ENCODE results near the gene PICK1. TPM values are rescaled to one million over a fixed set of nuclear protein-coding genes. Genes with fewer than 3 reads are reported as not detected.
"Not testable (repeated sequence)": the region's sequence is repeated elsewhere in the genome, so short reads cannot be mapped to it uniquely, and the experiment has no call there.

The PICK1 gene
- total and polyA plus RNA-seq, 2 experiments from 2014 or later, result 8.4 to 14.4 TPM

DNA sequence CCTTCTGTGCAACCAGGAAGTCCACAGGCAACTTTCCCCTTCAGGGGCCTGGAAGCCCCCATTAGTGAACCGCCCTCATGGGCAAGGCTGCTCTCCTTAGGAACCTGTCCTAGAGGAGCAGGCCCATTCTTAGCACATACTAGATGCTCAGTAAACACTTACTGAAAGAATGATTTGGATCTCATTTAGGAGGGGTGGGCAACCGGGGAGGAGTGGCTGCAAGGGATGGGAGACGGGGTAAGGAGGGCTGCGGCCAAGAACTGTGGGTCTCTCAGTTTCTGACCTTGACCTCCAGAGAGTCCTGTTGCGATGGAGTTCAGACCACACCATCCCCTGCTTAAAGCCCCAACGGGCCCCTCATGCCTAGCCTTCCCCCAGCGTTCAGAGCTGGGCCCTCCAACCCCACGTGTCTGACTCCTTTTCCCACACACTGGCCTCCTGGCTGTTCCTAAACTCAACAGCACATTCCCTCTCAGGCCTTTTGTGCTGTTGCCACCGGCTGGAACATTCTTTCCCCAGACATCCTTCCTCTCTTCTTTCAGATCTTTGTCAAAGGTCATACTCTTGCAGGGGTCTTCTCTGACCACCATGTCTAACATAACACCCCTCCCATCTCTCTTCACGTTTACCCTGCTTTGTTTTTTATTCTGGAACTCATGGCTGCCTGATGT lies 20.7 kb upstream of the PICK1 start:
- Histone ChIP-seq H3K9me3 (ENCODE audit: low read depth) (no peaks in the 10 kb centered on the region), H4K20me1 (ENCODE audit: insufficient read depth) (no peaks in the 10 kb centered on the region), H3F3A (ENCODE audit: insufficient read depth) (no peaks in the 10 kb centered on the region), H3K27ac (no peak overlapping the region), H3K79me2 (ENCODE audit: insufficient read depth) (no peaks in the 10 kb centered on the region), H3K9ac (no peak overlapping the region), H3K36me3 (ENCODE audit: low read depth) (no peaks in the 10 kb centered on the region), H3K27me3 (replicated peaks; ENCODE audit: insufficient read depth) (no peaks in the 10 kb centered on the region), H3K4me1 (ENCODE audit: insufficient read depth) (peaks cover 19% of the 10 kb centered on the region), H3K4me3 (no peak overlapping the region), H2AFZ (no peak overlapping the region), H3K4me2 (ENCODE audit: unreplicated experiment) (no peak overlapping the region), H3K9me2 (ENCODE audit: insufficient read depth) (no peaks in the 10 kb centered on the region)
- 79 to 84% methylated on average over 10 of the region's 10 CpGs for WGBS, 2 experiments (ENCODE audit: low coverage in 1 of 2, low lambda C conversion rate in 2 of 2, missing lambda C conversion rate in 2 of 2)
- in situ Hi-C loops (cut with MboI), result no loop called here
- no peak for DNase-seq
- TF ChIP-seq EZH2phosphoT487 (IDR thresholded peaks at IDR 0.05; ENCODE audit: insufficient read depth, low read depth), result no peak
- TF ChIP-seq EZH2 (IDR thresholded peaks at IDR 0.05; ENCODE audit: insufficient read depth, poor library complexity, severe bottlenecking), result no peak

DNA sequence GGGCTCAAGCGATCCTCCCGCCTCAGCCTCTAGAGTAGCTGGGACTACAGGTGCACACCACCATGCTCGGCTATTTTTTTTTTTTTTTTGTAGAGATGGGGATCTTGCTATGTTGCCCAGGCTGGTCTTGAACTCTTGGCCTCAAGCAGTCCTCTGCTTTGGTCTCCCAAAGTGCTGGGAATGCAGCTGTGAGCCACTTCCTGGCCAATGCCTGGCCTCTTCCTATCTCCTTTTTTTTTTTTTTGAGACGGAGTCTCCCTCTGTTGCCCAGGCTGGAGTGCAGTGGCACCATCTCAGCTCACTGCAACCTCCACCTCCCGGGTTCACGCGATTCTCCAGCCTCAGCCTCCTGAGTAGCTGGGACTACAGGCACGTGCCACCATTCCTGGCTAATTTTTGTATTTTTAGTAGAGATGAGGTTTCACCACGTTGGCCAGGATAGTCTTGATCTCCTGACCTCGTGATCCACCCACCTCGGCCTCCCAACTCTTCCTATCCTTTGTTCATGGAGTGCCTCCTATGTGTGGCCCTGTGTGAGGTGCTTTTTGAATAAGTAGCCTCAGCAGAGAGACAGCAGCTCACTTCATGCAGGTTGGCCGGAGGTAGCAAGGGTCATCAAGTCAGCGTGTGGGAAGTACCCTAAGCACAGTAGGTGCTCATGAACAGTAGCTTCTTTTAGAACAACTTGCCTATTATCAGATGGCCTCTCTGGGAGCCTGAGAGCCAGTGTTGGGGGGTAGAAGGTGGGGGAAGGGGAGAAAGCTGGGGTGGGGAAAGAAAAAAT lies 19.6 kb upstream of the PICK1 start:
- H3K4me2 ChIP-seq (ENCODE audit: unreplicated experiment); H4K20me1 ChIP-seq (ENCODE audit: insufficient read depth); DNase-seq; H2AFZ ChIP-seq; H3K27me3 ChIP-seq (replicated peaks; ENCODE audit: insufficient read depth); H3F3A ChIP-seq (ENCODE audit: insufficient read depth); in situ Hi-C loops (cut with MboI); H3K27ac ChIP-seq; H3K9me2 ChIP-seq (ENCODE audit: insufficient read depth); H3K9me3 ChIP-seq (ENCODE audit: low read depth); H3K79me2 ChIP-seq (ENCODE audit: insufficient read depth); H3K4me3 ChIP-seq; H3K36me3 ChIP-seq (ENCODE audit: low read depth); H3K9ac ChIP-seq: not testable (repeated sequence)
- WGBS, 2 experiments (ENCODE audit: low coverage in 1 of 2, low lambda C conversion rate in 2 of 2, missing lambda C conversion rate in 2 of 2), result 84 to 89% methylated on average over 13 of the region's 13 CpGs
- peaks cover 19% of the 10 kb centered on the region for H3K4me1 ChIP-seq (ENCODE audit: insufficient read depth)

DNA sequence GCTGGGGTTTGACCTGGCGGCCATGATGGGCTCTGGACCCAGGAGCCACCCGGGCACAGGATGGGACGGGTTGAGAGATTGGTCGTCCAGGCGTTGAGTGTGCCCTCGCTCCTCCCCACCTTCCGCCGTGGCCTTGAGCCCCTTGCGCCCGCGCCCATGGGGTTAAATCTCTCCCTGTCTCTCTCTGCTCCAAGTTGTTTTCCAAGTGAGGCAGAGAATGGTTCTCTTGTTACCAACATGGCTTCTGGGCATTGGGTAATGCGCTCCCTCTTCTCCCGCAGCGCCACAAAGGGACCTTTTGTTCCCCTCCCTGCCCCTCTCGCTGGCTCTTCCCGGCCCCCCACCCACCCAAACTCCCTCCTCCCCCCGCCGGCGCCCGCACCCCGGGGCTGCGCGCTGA lies 18.8 kb upstream of the PICK1 start:
- H3K4me3 ChIP-seq, result no peak overlapping the region
- in situ Hi-C loops (cut with MboI), result no loop called here
- no peaks in the 10 kb centered on the region for H4K20me1 ChIP-seq (ENCODE audit: insufficient read depth)
- H3K4me2 ChIP-seq (ENCODE audit: unreplicated experiment), result no peak overlapping the region
- H3K9me2 ChIP-seq (ENCODE audit: insufficient read depth), result no peaks in the 10 kb centered on the region
- H3F3A ChIP-seq (ENCODE audit: insufficient read depth), result no peaks in the 10 kb centered on the region
- TF ChIP-seq EZH2phosphoT487 (IDR thresholded peaks at IDR 0.05; ENCODE audit: insufficient read depth, low read depth), result no peak
- TF ChIP-seq EZH2 (IDR thresholded peaks at IDR 0.05; ENCODE audit: insufficient read depth, poor library complexity, severe bottlenecking), result no peak
- H3K4me1 ChIP-seq (ENCODE audit: insufficient read depth), result peaks cover 12% of the 10 kb centered on the region
- no peak for DNase-seq
- no peaks in the 10 kb centered on the region for H3K27me3 ChIP-seq (replicated peaks; ENCODE audit: insufficient read depth)
- H3K79me2 ChIP-seq (ENCODE audit: insufficient read depth), result no peaks in the 10 kb centered on the region
- H3K36me3 ChIP-seq (ENCODE audit: low read depth), result no peaks in the 10 kb centered on the region
- H3K9me3 ChIP-seq (ENCODE audit: low read depth), result no peaks in the 10 kb centered on the region
- 89 to 95% methylated on average over 11 to 23 of the region's 23 CpGs for WGBS, 2 experiments (ENCODE audit: low coverage in 1 of 2, low lambda C conversion rate in 2 of 2, missing lambda C conversion rate in 2 of 2)
- H3K27ac ChIP-seq, result no peak overlapping the region
- H2AFZ ChIP-seq, result no peak overlapping the region
- H3K9ac ChIP-seq, result no peak overlapping the region

DNA sequence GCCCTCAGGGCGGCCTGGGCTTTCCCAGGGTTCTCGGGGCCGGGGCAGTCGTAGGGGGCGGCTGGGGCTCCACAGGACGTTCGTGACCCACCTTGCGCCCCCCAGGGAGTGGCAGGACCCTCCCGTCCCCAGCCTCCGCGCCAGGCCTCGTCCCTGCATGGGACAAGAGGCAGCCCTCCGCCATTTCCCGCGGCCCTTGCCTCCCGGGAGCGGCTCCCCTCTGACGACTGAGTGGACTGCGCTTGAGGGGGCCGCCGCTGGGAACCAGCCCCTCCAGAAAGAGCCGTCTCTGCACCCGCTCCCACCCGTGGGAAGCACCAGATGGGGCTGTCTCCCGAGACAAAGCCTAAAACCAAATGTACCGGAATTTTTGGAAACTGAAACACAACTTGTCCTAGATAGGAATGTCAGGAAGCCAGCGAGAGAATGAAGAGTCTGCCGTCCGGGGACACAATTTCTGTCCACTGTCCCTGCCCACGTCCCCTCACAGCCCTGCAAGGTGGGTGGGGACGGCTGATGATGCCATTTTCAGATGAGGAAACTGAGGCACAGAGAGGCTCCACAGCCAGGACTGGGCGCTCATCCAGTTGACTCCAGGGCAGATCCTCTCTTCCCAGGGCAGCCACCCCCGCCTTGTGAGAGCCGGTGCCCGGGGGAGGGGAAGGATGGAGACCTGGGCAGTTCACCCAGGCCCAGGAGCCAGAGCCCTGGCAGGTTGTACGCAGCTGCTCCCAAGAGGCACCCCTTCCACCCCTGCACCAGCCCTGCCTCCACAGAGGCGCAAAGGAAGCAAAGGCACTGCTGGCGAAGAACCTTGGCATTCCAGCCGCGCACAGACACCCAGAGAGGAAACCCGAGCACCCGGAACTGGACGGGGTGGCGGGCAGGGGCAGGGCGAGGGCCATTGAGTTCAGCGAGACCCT lies 18.1 kb upstream of the PICK1 start:
- TF ChIP-seq EZH2 (IDR thresholded peaks at IDR 0.05; ENCODE audit: insufficient read depth, poor library complexity, severe bottlenecking) (no peak), EZH2phosphoT487 (IDR thresholded peaks at IDR 0.05; ENCODE audit: insufficient read depth, low read depth) (no peak)
- no peak overlapping the region for H3K4me2 ChIP-seq (ENCODE audit: unreplicated experiment)

More for the DNA sequence above, 18.1 kb upstream of the PICK1 start:
- in situ Hi-C loops (cut with MboI), result no loop called here
- no peak overlapping the region for H3K27ac ChIP-seq
- DNase-seq, result no peak
- H3K9me3 ChIP-seq (ENCODE audit: low read depth), result no peaks in the 10 kb centered on the region
- no peaks in the 10 kb centered on the region for H3K27me3 ChIP-seq (replicated peaks; ENCODE audit: insufficient read depth)
- no peaks in the 10 kb centered on the region for H3K36me3 ChIP-seq (ENCODE audit: low read depth)
- H3K4me1 ChIP-seq (ENCODE audit: insufficient read depth), result peaks cover 9% of the 10 kb centered on the region
- no peaks in the 10 kb centered on the region for H4K20me1 ChIP-seq (ENCODE audit: insufficient read depth)
- H2AFZ ChIP-seq, result no peak overlapping the region
- H3K4me3 ChIP-seq, result no peak overlapping the region
- 50 to 58% methylated on average over 35 to 46 of the region's 46 CpGs for WGBS, 2 experiments (ENCODE audit: low coverage in 1 of 2, low lambda C conversion rate in 2 of 2, missing lambda C conversion rate in 2 of 2)
- no peaks in the 10 kb centered on the region for H3K79me2 ChIP-seq (ENCODE audit: insufficient read depth)
- H3F3A ChIP-seq (ENCODE audit: insufficient read depth), result no peaks in the 10 kb centered on the region
- no peak overlapping the region for H3K9ac ChIP-seq
- H3K9me2 ChIP-seq (ENCODE audit: insufficient read depth), result no peaks in the 10 kb centered on the region
